H9 (cell line): ENCODE data around the gene SLC25A18. TPM values are rescaled to one million over a fixed set of nuclear protein-coding genes. Genes with fewer than 3 reads are reported as not detected.

Source experiments
- DNase-seq: peaks from one replicate; pipeline ENCODE4 v3.0.0-alpha.2; 2017
- H2AFZ ChIP-seq: one replicate; pipeline ENCODE4 v1.6.1; 2013; ENCODE audit warnings: mild to moderate bottlenecking, low read length, control low read depth, moderate library complexity
- H2AK5ac ChIP-seq: 2 replicates; pipeline ENCODE4 v1.6.1; 2013; ENCODE audit warnings: low read length, control low read depth, mixed read lengths; ENCODE audit not compliant: insufficient read length
- H2BK120ac ChIP-seq: one replicate; pipeline ENCODE4 v1.6.1; 2013; ENCODE audit warnings: low read depth, mild to moderate bottlenecking, low read length, control low read depth, inconsistent platforms; ENCODE audit not compliant: poor library complexity, severe bottlenecking
- H2BK12ac ChIP-seq: 2 replicates; pipeline ENCODE4 v1.6.1; 2013; ENCODE audit warnings: low read length, control low read depth, mixed read lengths, low read depth; ENCODE audit not compliant: insufficient read length
- H2BK15ac ChIP-seq: 2 replicates; pipeline ENCODE4 v1.6.1; 2013; ENCODE audit warnings: low read depth, low read length, control low read depth
- H2BK20ac ChIP-seq: one replicate; pipeline ENCODE4 v1.6.1; 2013; ENCODE audit warnings: low read depth, mild to moderate bottlenecking, low read length, control low read depth, inconsistent platforms; ENCODE audit not compliant: poor library complexity, severe bottlenecking
- H2BK5ac ChIP-seq: 2 replicates; pipeline ENCODE4 v1.6.1; 2013; ENCODE audit warnings: low read length, control low read depth, mixed read lengths; ENCODE audit not compliant: insufficient read length
- H3K14ac ChIP-seq: 2 replicates; pipeline ENCODE4 v1.6.1; 2013; ENCODE audit warnings: low read length, control low read depth; ENCODE audit not compliant: insufficient read depth
- H3K18ac ChIP-seq: 2 replicates; pipeline ENCODE4 v1.6.1; 2013; ENCODE audit warnings: low read depth, mild to moderate bottlenecking, mixed read lengths, low read length, control low read depth; ENCODE audit not compliant: insufficient read length
- H3K23ac ChIP-seq: 2 replicates; pipeline ENCODE4 v1.6.1; 2013; ENCODE audit warnings: low read length, control low read depth, mixed read lengths, low read depth; ENCODE audit not compliant: insufficient read length
- H3K23me2 ChIP-seq: 2 replicates; pipeline ENCODE4 v1.6.1; 2013; ENCODE audit warnings: low read depth, mild to moderate bottlenecking, mixed read lengths, low read length, control low read depth; ENCODE audit not compliant: insufficient read length, poor library complexity, severe bottlenecking
- H3K27ac ChIP-seq: 2 replicates; pipeline ENCODE4 v1.5.1; 2013; ENCODE audit warnings: low read length, control low read depth, mixed read lengths, low read depth; ENCODE audit not compliant: insufficient read length
- H3K27me3 ChIP-seq: 2 replicates; pipeline ENCODE4 v1.6.1; 2013; ENCODE audit warnings: low read length, control low read depth, inconsistent platforms; ENCODE audit not compliant: insufficient read depth
- H3K4ac ChIP-seq: 2 replicates; pipeline ENCODE4 v1.6.1; 2013; ENCODE audit warnings: low read depth, mild to moderate bottlenecking, control low read depth, inconsistent platforms, low read length, moderate library complexity
- H3K4me1 ChIP-seq: 2 replicates; pipeline ENCODE4 v1.6.1; 2013; ENCODE audit warnings: low read length, control low read depth, inconsistent platforms; ENCODE audit not compliant: insufficient read depth
- H3K4me2 ChIP-seq: 2 replicates; pipeline ENCODE4 v1.6.1; 2013; ENCODE audit warnings: low read length, control low read depth, mixed read lengths; ENCODE audit not compliant: insufficient read length, insufficient read depth
- H3K56ac ChIP-seq: 2 replicates; pipeline ENCODE4 v1.6.1; 2013; ENCODE audit warnings: low read depth, mild to moderate bottlenecking, mixed read lengths, low read length, control low read depth; ENCODE audit not compliant: insufficient read length
- H3K79me1 ChIP-seq: 2 replicates; pipeline ENCODE4 v1.6.1; 2013; ENCODE audit warnings: low read depth, mild to moderate bottlenecking, moderate library complexity, low read length, control low read depth, inconsistent platforms; ENCODE audit not compliant: insufficient read depth, poor library complexity, severe bottlenecking
- H3K79me2 ChIP-seq: 2 replicates; pipeline ENCODE4 v1.6.1; 2013; ENCODE audit warnings: low read length, control low read depth, inconsistent platforms; ENCODE audit not compliant: insufficient read depth
- H3K9ac ChIP-seq: 2 replicates; pipeline ENCODE4 v1.6.1; 2013; ENCODE audit warnings: low read length, control low read depth, mixed read lengths; ENCODE audit not compliant: insufficient read length; ENCODE audit errors: extremely low read depth
- H3K9me3 ChIP-seq: one replicate; pipeline ENCODE4 v1.6.1; 2013; ENCODE audit warnings: low read depth, low read length, inconsistent platforms; ENCODE audit not compliant: control insufficient read depth
- H3T11ph ChIP-seq: one replicate; pipeline ENCODE4 v1.6.1; 2013; ENCODE audit warnings: mild to moderate bottlenecking, low read length, control low read depth, inconsistent platforms
- H4K20me1 ChIP-seq: one replicate; pipeline ENCODE4 v1.6.1; 2013; ENCODE audit not compliant: control insufficient read depth, insufficient read length, insufficient read depth
- H4K5ac ChIP-seq: 2 replicates; pipeline ENCODE4 v1.6.1; 2013; ENCODE audit warnings: low read depth, mild to moderate bottlenecking, mixed read lengths, low read length, control low read depth; ENCODE audit not compliant: insufficient read length
- H4K8ac ChIP-seq: replicated peaks from 2 replicates; pipeline ENCODE4 v1.6.1; 2013; ENCODE audit warnings: low read length, control low read depth, mixed read lengths, low read depth; ENCODE audit not compliant: insufficient read length
- H4K91ac ChIP-seq: 2 replicates; pipeline ENCODE4 v1.6.1; 2013; ENCODE audit warnings: low read depth, mild to moderate bottlenecking, moderate library complexity, mixed read lengths, low read length, control low read depth; ENCODE audit not compliant: insufficient read length
- H3K27ac Mint-ChIP-seq, 3 experiments: 2 replicates in 2 of 3; 3 replicates in 1 of 3; pipeline ENCODE4 v1.8.0; 2020 to 2021; ENCODE audit warnings: mixed read lengths in 3 of 3, mild to moderate bottlenecking in 1 of 3, moderate library complexity in 1 of 3
- H3K27me3 Mint-ChIP-seq: 2 replicates; pipeline ENCODE4 v1.8.0; 2021; ENCODE audit warnings: low read depth, mild to moderate bottlenecking, moderate library complexity, mixed read lengths
- H3K36me3 Mint-ChIP-seq, 3 experiments: 2 replicates in 2 of 3; 3 replicates in 1 of 3; pipeline ENCODE4 v1.8.0; 2020 to 2021; ENCODE audit warnings: low read depth in 3 of 3, mixed read lengths in 3 of 3; ENCODE audit not compliant: insufficient read depth in 1 of 3
- H3K4me1 Mint-ChIP-seq, 2 experiments: 2 replicates each; pipeline ENCODE4 v1.8.0; 2020; ENCODE audit warnings: mixed read lengths in 2 of 2
- H3K4me3 Mint-ChIP-seq, 2 experiments: 2 replicates in 1 of 2; 3 replicates in 1 of 2; pipeline ENCODE4 v1.8.0; 2020 to 2021; ENCODE audit warnings: mild to moderate bottlenecking in 2 of 2, mixed read lengths in 2 of 2, moderate library complexity in 1 of 2
- H3K9me3 Mint-ChIP-seq, 2 experiments: 2 replicates in 1 of 2; 3 replicates in 1 of 2; pipeline ENCODE4 v1.8.0; 2020; ENCODE audit warnings: mild to moderate bottlenecking in 2 of 2, mixed read lengths in 2 of 2, moderate library complexity in 1 of 2
- CTCF ChIP-seq: fragments of 200-600 bp; sonication (generic); conservative IDR thresholded peaks from 3 replicates; pipeline ENCODE4 v1.8.0; 2021; ENCODE audit warnings: antibody characterized with exemption, mild to moderate bottlenecking
- WGBS: extraction: QIAGEN DNeasy Blood & Tissue Kit; methylation state at CpG from one replicate; pipeline ENCODE4 v1.1.7; 2013; ENCODE audit warnings: missing lambda C conversion rate, low lambda C conversion rate, mixed read lengths; ENCODE audit not compliant: insufficient read length; ENCODE audit errors: extremely low coverage; 5-methylcytosine and 5-hydroxymethylcytosine counted together
- total RNA-seq: library from RNA; stranded (reverse); gene quantifications from 2 replicates; pipeline ENCODE4 v1.2.1, GENCODE V29; 2021

SLC25A18 gene
- total RNA-seq, 1 experiment from 2014 or later: 2.3 TPM

- Mint-ChIP-seq H3K4me1 (no peaks in the 10 kb centered on the region), H3K4me3 (no peak overlapping the region), H3K27me3 (no peaks in the 10 kb centered on the region), H3K36me3 (peaks cover 62 to 93% (median 81%) of the 10 kb centered on the region in 3 experiments), H3K9me3 (no peaks in the 10 kb centered on the region; a peak in 1 of 5 replicates), H3K27ac (no peak overlapping the region)
- Histone ChIP-seq H3K56ac (no peak overlapping the region), H4K5ac (no peak overlapping the region), H2BK12ac (no peak overlapping the region), H4K91ac (no peak overlapping the region), H4K8ac (no peak overlapping the region), H3K4ac (no peak overlapping the region), H2AFZ (no peak overlapping the region), H2BK20ac (no peak overlapping the region), H3K23me2 (no peaks in the 10 kb centered on the region), H3K79me1 (no peaks in the 10 kb centered on the region), H3K14ac (no peak overlapping the region), H3K23ac (no peak overlapping the region), H3K4me2 (no peak overlapping the region), H4K20me1 (no peaks in the 10 kb centered on the region), H2BK5ac (no peak overlapping the region), H3K27me3 (no peaks in the 10 kb centered on the region), H3K79me2 (no peaks in the 10 kb centered on the region), H3K9ac (no peak overlapping the region), H3K9me3 (no peaks in the 10 kb centered on the region), H3K4me1 (no peaks in the 10 kb centered on the region), H3K27ac (no peak overlapping the region), H3T11ph (no peak overlapping the region), H2BK120ac (no peak overlapping the region), H2BK15ac (no peak overlapping the region), H3K18ac (no peak overlapping the region), H2AK5ac (no peak overlapping the region)
- no peak for DNase-seq
- no peak for TF ChIP-seq CTCF
- WGBS: no CpG with 5 or more reads among the region's 5 CpGs
Observed at GRCh38 chr22:17549655-17550054, 13.6 kb upstream of the SLC25A18 start.
